ENCODE measurements around the gene OAF. TPM values are rescaled to one million over a fixed set of nuclear protein-coding genes. Genes with fewer than 3 reads are reported as not detected.

The OAF gene
- total and polyA plus RNA-seq, 2 of the 8 experiments (the other 6 are each of a cell fraction or from before 2014, with no cell fraction given) = 1.3 to 1.5 TPM

DNA sequence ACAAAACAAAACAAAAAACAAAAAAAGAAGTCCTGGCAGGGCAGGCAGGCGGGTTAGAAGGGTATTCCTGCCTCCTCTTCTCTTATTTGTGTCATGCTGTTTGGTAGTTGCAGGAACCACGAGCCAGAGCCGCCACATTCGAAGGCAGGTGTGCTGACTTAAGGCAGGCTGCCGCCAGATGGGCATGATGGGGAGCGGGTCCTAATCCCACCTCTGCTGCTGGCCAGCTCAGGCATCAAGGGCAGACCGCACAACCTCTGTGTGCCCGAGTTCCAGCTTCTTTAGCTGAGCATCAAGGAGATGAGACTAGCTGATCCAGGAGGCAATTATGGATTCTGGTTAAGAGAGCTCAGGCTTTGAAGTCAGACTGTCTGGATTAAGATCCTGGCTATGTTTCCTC lies 12.1 kb downstream of the OAF start (continued):
- TF ChIP-seq SIX5 (IDR thresholded peaks at IDR 0.05; ENCODE audit: low read depth, low read length) (no peak), SP2 (IDR thresholded peaks at IDR 0.05; ENCODE audit: low read length) (no peak), MAFK (IDR thresholded peaks at IDR 0.05; ENCODE audit: low read depth, low read length) (no peak), ZNF274 (IDR thresholded peaks at IDR 0.05; ENCODE audit: borderline replicate concordance, extremely low read depth, low read length) (no peak), BCL11A (IDR thresholded peaks at IDR 0.05; ENCODE audit: low read depth in 2 of 2, low read length in 2 of 2) (no peak)

Measured in H1 (cell line).